Ecto neural progenitor cell (in vitro differentiated cells): ENCODE measurements around the gene GPR180.
"Not testable (repeated sequence)": the region's sequence is repeated elsewhere in the genome, so short reads cannot be mapped to it uniquely, and the experiment has no call there.

Source experiments
- DNase-seq: peaks from one replicate; pipeline ENCODE4 v3.0.0-alpha.2; 2018; ENCODE audit warnings: low spot score

The GPR180 gene

DNA sequence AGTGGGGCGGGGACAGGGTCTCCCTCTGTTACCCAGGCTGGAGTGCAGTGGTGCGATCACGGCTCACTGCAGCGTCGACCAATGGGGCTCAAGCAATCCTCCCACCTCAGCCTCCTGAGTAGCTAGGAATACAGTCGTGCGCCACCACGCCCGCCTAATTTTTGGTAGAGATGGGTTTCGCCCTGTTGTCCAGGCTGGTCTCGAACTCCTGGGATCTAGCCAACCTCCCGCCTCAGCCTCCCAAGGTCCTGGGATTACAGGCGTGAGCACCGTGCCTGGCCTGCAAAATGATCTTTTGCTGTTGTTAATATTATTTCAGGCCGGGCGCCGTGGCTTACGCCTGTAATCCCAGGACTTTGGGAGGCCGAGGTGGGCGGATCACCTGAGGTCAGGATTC, 5.1 kb upstream of the GPR180 start:
- peak; percentile 45 for DNase-seq

GRCh38 chr13:94598281-94598680, 3.4 kb upstream of the GPR180 start:
- no peak for DNase-seq

- no peak for DNase-seq
Observed at GRCh38 chr13:94599877-94600276, 1.8 kb upstream of the GPR180 start.

DNA sequence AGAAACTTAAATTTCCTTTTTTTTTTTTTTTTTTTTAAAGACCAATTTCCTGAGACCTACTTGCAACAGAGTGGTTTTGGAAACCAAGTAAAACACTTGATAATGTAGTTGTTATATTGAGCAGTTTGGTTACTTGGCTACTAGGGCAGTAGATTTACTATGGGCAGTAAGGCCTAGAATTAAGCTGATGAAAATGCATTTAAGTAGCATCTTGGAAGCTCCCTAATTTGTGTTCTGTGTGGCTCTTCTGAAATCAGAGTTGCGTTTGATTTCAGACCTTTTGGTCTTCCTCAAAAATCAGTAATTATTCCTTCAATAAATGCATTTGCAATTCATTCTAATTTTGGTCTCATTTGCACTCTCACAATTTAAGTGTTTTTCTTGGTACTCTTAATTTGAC, 810 bp downstream of the GPR180 start:
- DNase-seq = no peak

DNA sequence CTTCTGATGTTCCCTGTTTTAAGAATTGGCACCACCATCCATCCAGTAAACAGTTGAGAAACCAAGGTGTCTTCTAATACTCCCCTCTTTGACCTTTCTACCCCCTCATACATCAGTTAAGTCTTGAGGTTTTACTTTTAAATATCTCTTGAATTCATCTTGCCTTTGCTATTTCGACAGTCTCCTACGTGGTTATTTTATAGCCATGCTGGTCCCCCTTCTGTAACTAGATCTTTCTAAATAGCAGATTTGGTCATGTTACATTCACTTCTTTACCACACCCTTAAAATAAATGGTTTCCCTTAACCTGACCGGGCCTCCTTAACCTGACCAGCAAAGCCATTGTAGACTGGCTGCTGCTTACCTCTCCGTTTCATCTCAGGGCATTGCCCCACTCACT, 5.4 kb downstream of the GPR180 start:
- DNase-seq = no peak

DNA sequence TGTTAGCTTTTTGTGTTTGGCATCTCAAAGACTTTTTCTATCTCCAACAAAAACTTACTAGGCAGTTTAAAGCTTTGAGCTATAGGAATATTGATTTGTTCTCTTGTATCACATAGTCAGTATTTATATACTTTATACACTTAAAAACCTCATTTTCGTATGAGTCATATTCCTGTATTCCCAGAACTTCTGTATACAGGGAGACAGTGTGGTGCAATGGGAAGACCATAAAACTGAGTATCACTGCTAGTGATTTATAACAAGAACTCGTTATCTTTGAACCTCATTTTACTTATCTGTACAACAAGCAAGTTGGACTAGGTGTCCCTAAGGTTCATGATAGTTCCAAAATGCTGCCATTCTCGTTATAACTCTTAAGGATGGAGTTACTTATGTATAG, 6.3 kb downstream of the GPR180 start:
- no peak for DNase-seq

- no peak for DNase-seq
Observed at GRCh38 chr13:94608586-94608985, 6.9 kb downstream of the GPR180 start.

DNA sequence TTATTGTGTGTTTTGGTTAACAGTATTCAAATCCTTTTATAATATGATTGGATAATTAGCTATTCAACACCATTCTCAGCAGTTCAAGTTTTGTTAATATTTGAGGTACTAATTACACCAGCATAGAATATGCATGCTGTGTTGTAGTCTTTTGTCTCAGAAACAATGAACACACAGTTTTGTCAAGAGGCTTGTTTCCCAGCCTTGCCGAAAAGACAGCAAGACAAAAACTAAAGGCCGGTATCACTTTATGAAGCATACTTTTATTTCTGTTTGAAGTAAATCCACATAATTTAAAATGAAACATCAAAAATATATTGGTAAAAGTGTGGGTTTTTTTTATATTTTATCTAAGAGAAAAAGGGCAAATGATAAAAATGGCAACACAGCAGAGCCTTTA, 7.5 kb downstream of the GPR180 start:
- no peak for DNase-seq

GRCh38 chr13:94610475-94610874, 8.8 kb downstream of the GPR180 start:
- DNase-seq = no peak

DNA sequence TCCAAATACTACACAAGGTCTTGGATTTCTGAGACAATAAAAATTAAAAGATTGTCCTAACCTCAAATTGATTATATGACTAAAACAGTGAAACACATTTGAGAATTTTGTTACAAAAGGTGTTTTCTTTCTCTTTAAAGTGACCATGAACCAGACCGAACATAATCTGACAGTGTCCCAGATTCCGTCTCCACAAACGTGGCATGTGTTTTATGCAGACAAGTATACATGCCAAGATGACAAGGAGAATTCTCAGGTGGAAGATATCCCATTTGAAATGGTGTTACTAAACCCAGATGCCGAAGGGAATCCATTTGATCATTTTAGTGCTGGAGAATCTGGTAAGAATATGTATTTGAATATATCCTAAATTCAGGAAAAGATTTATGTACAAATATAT, 10.4 kb downstream of the GPR180 start:
- DNase-seq = no peak

- DNase-seq = no peak
Observed at GRCh38 chr13:94613051-94613450, 11.4 kb downstream of the GPR180 start.

DNA sequence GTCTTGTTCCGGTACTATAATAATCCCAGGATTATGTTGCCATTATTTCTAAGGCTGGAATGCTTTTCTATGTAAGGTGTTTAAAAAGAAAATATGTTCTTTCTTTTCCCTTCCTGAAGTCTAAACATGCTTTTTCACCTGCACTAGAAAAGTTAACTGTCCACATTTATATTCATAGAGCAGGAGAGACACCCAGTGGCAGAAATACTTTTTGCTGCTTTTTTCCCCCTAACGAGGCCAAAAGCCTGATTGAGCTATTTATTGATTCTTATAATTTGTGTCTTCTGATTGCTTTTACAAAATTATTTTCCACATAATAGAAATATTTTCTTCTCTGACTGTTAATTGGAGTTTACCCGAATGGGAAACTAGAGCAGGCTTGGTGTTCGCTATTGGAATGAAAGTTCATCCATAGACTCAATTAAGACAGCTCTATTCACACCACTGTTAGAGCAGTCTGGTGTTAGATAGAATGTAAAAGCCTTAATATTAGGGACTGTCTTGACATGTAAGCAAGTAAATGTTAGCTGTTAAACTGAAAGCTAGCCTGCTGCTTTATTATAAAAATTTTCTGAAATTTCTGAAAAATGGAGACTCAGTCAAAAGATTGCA, 15.8 kb downstream of the GPR180 start:
- DNase-seq = no peak

DNA sequence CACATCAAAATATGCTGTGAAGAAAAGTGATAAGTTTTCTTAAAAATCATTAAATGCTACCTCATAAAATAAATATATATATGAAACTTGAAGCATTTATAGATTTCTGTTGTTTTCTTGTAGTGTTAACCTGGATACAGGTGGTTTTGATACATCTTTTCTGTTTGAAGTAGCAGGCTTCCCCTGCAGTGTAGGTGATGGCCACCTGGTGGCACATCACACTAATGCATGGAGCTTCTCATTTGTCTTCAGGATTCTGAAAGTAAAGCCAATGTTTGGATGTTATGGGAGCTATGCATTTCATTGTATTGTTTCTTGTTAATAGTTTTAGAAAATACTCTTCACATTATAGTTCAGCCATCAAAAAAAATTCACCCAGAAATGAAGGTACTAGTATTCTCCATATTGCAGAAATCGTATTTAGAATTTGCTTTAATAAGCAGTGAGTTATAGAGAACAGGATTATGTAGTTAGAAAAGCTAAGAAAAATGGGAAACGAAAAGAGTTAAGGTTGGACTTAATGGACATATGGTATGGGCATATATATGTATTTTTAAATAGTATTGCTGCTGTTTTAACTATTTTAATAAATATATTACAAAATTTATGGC, 18.7 kb downstream of the GPR180 start:
- no peak for DNase-seq

GRCh38 chr13:94622344-94622743, 20.7 kb downstream of the GPR180 start:
- no peak for DNase-seq

GRCh38 chr13:94623316-94623715, 21.7 kb downstream of the GPR180 start:
- no peak for DNase-seq

DNA sequence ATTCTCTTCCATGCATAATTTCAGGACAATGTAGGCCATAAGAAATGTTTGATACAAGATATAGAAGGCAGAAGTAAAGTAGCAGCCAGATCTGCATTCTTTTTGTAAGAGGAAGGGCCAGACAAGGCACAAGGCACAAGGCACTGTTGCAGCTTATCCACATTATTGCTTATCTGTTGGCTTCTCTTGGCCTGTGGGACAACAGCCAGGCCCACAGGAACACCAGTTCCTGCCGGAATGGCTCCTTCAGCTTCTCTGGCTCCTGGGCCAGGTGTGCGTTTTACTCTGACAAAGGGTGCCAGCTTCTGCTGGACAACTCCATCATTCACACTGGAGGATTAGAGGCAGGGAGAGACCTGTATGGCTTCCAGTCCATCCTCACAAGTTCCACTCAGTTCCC, 29.2 kb downstream of the GPR180 start:
- no peak for DNase-seq

DNA sequence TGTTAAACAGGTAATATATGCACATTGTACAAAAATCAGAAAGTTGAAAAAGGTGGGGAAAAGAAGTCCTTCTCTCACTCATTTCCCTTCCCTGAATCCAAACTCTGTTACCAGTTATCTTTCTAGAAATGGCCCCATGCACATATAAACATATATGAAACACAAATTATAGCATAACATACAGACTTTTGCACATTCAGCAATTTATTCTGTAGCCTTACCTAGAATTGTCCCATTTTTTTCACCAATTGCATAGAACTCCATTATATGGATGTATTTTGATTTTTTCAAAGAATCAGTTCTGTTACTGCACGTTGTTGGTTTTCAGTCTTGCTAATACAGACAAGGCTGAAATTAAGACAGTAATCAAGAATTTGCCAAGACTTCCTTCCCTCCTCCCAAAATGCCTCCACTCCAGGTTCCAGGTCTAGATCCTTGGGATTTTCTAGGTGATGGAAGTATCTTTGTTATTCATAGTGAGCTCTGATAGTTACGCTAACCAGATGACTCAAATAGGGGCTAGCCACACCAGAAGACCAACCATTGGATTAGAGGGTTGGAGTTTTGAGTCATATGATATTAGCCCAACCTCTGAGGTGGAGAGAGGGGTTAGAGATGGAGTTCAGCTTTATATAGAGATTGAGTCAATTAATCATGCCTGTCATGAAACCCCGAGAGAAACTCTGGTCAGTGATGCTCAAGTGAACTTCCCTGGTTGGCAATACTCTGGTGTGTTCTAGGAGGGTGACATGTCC, 30.7 kb downstream of the GPR180 start:
- DNase-seq = no peak

- DNase-seq = not testable (repeated sequence)
Observed at GRCh38 chr13:94636096-94636495, 34.4 kb downstream of the GPR180 start.

GRCh38 chr13:94636942-94637578, 35.4 kb downstream of the GPR180 start:
- DNase-seq = no peak

DNA sequence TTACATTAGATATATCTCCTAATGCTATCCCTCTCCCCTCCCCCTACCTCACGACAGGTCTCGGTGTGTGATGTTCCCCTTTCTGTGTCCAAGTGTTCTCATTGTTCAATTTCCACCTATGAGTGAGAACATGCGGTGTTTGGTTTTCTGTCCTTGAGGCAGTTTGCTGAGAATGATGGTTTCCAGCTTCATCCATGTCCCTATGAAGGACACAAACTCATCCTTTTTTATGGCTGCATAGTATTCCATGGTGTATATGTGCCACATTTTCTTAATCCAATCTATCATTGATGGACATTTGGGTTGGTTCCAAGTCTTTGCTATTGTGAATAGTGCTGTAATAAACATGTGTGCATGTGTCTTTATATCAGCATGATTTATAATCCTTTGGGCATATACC, 36.0 kb downstream of the GPR180 start:
- DNase-seq = not testable (repeated sequence)

- no peak for DNase-seq
Observed at GRCh38 chr13:94640721-94641120, 39.1 kb downstream of the GPR180 start.

DNA sequence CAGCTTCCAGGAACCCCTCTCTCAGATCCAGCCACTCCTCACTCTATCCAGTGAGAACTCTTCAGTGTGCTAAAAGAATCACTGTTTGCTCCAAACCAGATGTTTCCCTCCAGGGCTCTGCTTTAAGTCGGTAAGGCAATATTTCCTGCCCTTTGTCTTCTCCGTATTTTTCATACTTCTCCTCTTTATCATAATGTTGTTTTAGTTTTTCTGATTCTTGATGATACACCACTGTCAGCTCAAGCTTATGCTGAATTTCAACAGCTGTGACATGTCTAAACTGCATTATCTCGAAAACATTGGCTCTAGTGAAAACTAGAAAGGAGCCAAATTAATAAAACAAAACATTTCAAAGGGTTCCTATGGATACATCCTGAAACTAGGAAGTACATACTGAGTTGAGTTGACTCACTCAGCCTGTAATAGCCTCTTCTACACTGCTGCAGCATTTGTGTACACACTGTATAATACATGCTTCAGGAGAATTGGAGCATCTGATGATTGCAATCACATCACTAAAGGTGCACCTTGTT, 39.8 kb downstream of the GPR180 start:
- no peak for DNase-seq

DNA sequence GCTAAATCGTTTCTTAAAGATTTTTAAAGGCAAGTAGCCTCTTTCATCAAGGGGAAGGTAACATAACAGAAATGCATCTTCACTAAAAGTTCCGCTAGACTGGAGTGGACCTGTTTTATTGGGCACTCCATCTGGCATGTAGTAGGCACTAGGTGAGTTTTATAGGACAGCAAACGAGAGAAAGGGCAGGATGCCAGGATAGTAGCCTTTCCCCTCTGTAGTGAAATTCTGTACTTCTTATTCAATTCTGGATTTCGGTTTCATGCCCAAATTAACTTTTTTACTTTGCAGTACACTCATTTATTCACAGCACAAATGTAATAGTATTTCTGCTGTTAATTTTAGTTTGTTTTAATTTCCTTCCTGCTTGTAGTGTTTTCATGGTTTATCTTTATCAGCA, 45.2 kb downstream of the GPR180 start:
- no peak for DNase-seq
